Small intestine (tissue), 7 donors: ENCODE results near the gene RFTN1. TPM values are rescaled to one million over a fixed set of nuclear protein-coding genes. Genes with fewer than 3 reads are reported as not detected.

ENCODE experiments used
- DNase-seq, 2 donors: peaks; one replicate each; pipeline versions ENCODE4 v3.0.0 to v3.0.0-alpha.2; 2013
- FAIRE-seq: peaks from 2 replicates; lab custom pipeline; 2012; peaks lifted over from hg19 to GRCh38; lab: Jason Lieb, UNC
- H3K27ac ChIP-seq, 3 donors: one replicate each; pipeline ENCODE4 v1.5.1; 2013; ENCODE audit warnings: low read length in 2 of 3, mild to moderate bottlenecking in 2 of 3, control low read depth in 1 of 3, inconsistent platforms in 1 of 3, low read depth in 1 of 3, moderate library complexity in 1 of 3
- H3K27me3 ChIP-seq, 3 donors: one replicate each; pipeline ENCODE4 v1.6.1; 2013; ENCODE audit warnings: low read length in 3 of 3, inconsistent platforms in 1 of 3; ENCODE audit not compliant: control insufficient read depth in 3 of 3, insufficient read depth in 3 of 3
- H3K36me3 ChIP-seq, 3 donors: one replicate each; pipeline ENCODE4 v1.6.1; 2013; ENCODE audit warnings: low read length in 3 of 3, inconsistent platforms in 1 of 3, low read depth in 1 of 3, mild to moderate bottlenecking in 1 of 3, moderate library complexity in 1 of 3; ENCODE audit not compliant: control insufficient read depth in 3 of 3, insufficient read depth in 2 of 3
- H3K4me1 ChIP-seq, 3 donors: one replicate each; pipeline ENCODE4 v1.6.1; 2013; ENCODE audit warnings: low read length in 2 of 3, inconsistent platforms in 1 of 3, low read depth in 1 of 3, mild to moderate bottlenecking in 1 of 3, moderate library complexity in 1 of 3; ENCODE audit not compliant: control insufficient read depth in 3 of 3, insufficient read depth in 2 of 3
- H3K4me3 ChIP-seq, 3 donors: one replicate each; pipeline ENCODE4 v1.5.1; 2013; ENCODE audit warnings: low read length in 3 of 3, control low read depth in 1 of 3, inconsistent platforms in 1 of 3, low read depth in 1 of 3, mild to moderate bottlenecking in 1 of 3, moderate library complexity in 1 of 3
- H3K9me3 ChIP-seq, 2 donors: one replicate each; pipeline ENCODE4 v1.6.1; 2013; ENCODE audit warnings: low read depth in 1 of 2, low read length in 1 of 2; ENCODE audit not compliant: control insufficient read depth in 2 of 2, insufficient read depth in 1 of 2
- WGBS, 3 donors: extraction: QIAGEN DNeasy Blood & Tissue Kit; methylation state at CpG; one replicate each; pipeline ENCODE4 v1.1.7; 2013; 5-methylcytosine and 5-hydroxymethylcytosine counted together
- polyA plus RNA-seq, 4 donors: library from polyadenylated mRNA; stranded (reverse) in 3 of 4; unstranded in 1 of 4; fragments of 200-250 nt in 3 of 4; fragments of 120-200 nt in 1 of 4; gene quantifications; one replicate each; pipeline versions ENCODE4 v1.2.1 to v1.2.3, GENCODE V29; 2013
- donor health status: healthy with polysubstance abuse.
- donor health status: control.
- donor health status: control.
- donor health status: Bipolar disorder and iron deficiency.
- donor health status: healthy.

RFTN1 gene
- polyA plus RNA-seq, 4 donors = 1.8 to 18.4 (median 11.6) TPM

DNA sequence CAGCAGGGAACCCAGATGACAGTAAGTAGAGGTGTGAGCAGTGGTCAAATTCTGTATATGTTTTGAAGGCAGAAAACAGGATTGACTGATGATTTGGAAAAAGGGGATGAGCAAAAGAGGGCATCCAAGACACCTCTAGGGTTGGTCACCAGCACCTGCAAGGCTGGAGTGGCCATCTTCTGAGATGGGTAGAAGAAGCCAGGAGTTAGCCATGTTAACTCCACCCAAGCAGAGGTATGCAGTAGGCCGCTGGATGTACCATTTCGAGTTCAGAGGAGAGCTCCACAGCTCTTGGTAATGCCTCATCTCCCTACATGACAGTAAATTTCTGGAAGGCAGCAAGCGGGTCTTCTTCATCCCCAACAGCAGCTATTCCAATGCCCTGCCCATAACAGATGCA, 7.0 kb downstream of the RFTN1 start:
- no peak for DNase-seq
- Histone ChIP-seq H3K9me3 (no peaks in the 10 kb centered on the region), H3K36me3 (peaks cover 0 to 2% (median 0%) of the 10 kb centered on the region in 3 donors), H3K4me3 (no peak overlapping the region), H3K27me3 (peaks cover 0 to 3% (median 0%) of the 10 kb centered on the region in 3 donors), H3K27ac (no peak overlapping the region), H3K4me1 (peaks cover 0 to 15% (median 3%) of the 10 kb centered on the region in 3 donors)
- WGBS, 3 donors = 75 to 96% (median 94%) methylated on average over 3 of the region's 3 CpGs
- FAIRE-seq = no peak

DNA sequence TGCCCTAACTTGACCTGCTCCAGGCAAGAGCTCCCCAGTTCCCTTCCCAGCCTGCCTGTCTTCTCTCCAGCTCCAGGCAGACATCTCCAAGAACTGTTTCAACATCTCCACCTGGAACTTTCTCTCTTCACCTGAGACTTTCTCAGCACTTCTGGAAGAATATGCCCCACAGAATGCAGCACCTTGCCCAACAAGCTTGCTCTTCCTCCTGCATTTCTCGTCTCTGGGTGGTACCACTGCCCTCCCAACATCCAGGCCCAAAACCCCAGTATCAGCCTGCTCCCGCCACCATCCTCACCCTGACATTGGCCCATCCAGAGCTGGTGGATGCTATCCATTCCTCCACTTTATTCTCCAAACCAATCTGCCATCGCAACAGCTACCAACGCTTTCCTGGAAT, 8.8 kb downstream of the RFTN1 start:
- Histone ChIP-seq H3K9me3 (no peaks in the 10 kb centered on the region), H3K4me1 (peaks cover 0 to 4% (median 0%) of the 10 kb centered on the region in 3 donors), H3K27ac (no peak overlapping the region), H3K27me3 (no peaks in the 10 kb centered on the region), H3K4me3 (no peak overlapping the region), H3K36me3 (peaks cover 0 to 4% (median 2%) of the 10 kb centered on the region in 3 donors)
- FAIRE-seq (no peak), DNase-seq (no peak)
- 73 to 90% (median 88%) methylated on average over 4 of the region's 4 CpGs for WGBS, 3 donors

DNA sequence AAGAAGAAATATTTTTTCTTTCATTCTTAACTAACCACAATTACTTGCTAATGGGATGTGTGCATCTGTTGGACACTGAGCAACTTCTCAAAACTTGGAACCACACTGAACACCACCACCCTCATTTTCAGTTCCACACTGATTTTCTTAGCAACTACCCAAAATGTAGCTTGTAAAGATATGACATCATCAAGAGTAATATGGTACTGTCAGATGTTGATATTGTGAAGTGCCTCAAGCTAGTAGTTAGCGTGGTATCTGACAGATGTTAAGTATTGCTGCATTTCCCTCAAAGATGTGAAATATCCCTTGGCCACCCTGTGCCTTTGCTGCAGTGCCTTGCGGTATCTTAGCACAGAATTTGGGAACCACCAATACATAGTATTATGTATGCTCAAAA, 9.3 kb downstream of the RFTN1 start:
- peaks cover 0 to 4% (median 2%) of the 10 kb centered on the region in 3 donors for H3K36me3 ChIP-seq
- no peak for FAIRE-seq

DNA sequence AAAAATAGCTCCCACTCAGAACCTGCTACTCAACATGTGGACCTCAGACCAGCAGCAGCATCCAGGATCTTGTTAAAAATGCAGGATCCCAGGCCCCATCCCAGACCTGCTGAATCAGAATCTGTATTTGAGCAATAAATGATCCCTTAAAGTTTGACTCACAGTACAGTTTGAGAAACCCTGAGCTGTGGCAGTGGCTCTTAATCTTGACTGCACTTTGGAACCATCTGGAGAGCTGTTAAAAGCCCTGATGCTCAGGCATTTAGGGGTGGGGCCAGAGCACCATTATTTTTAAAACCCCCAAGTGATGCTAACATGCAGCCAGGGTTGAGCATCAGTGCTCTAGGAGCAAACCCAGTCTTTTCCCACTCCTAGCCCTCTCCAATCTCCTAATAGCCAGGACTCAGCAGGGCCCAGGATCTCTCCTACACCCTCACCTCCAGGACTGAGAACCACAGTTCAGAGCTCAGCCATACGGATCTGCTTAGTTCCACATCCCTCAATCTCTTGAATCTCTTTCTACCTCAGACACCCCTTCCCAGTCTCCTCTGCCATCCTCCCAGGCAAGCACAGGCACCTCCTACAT, 10.2 kb downstream of the RFTN1 start:
- no peak overlapping the region for H3K4me3 ChIP-seq
- no peak for FAIRE-seq
- H3K4me1 ChIP-seq = peaks cover 0 to 4% (median 0%) of the 10 kb centered on the region in 3 donors
- H3K9me3 ChIP-seq = no peaks in the 10 kb centered on the region
- 60 to 71% (median 63%) methylated on average over 1 of the region's 1 CpG for WGBS, 3 donors
- no peak for DNase-seq
- peaks cover 0 to 2% (median 0%) of the 10 kb centered on the region in 3 donors for H3K27me3 ChIP-seq
- H3K36me3 ChIP-seq = peaks cover 0 to 4% (median 2%) of the 10 kb centered on the region in 3 donors
- H3K27ac ChIP-seq = no peak overlapping the region

More for the DNA sequence above, 9.3 kb downstream of the RFTN1 start:
- Histone ChIP-seq H3K4me3 (no peak overlapping the region), H3K4me1 (peaks cover 0 to 4% (median 0%) of the 10 kb centered on the region in 3 donors), H3K27me3 (peaks cover 0 to 2% (median 0%) of the 10 kb centered on the region in 3 donors), H3K27ac (no peak overlapping the region), H3K9me3 (no peaks in the 10 kb centered on the region)
- WGBS, 3 donors = 70 to 87% (median 77%) methylated on average over 2 of the region's 2 CpGs
- DNase-seq = no peak

DNA sequence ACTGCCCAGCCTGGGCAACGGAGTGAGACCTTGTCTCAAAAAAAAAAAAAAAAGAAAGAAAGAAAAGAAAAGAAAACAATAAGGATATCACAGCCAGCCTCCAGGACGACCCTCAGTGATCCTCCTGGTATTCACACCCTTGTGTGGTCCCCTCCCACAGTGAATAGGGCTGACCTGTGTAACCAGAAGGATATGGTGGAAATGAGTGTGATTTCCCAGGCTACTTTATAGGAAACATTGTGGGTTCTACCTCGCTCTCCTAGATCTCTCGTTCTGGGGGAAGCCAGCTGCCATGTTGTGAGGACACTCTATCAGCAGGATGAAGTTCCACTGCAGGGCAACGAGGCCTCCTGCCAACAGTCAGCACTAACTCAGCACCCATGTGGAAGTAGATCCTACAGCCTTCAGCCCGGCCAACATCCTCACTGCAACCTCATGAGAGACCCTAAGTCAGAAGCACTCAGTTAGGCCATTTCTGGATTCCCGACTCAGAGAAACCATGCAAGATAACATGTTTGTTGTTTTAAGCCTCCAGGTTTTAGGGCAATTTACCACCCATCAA, 11.1 kb downstream of the RFTN1 start:
- DNase-seq (no peak), FAIRE-seq (no peak)
- Histone ChIP-seq H3K4me1 (peaks cover 0 to under 1% (median 0%) of the 10 kb centered on the region in 3 donors), H3K4me3 (no peak overlapping the region), H3K9me3 (no peaks in the 10 kb centered on the region), H3K27ac (no peak overlapping the region), H3K27me3 (peaks cover 0 to 2% (median 0%) of the 10 kb centered on the region in 3 donors), H3K36me3 (peaks cover 0 to 4% (median 2%) of the 10 kb centered on the region in 3 donors)
- 71 to 84% (median 73%) methylated on average over 7 of the region's 7 CpGs for WGBS, 3 donors

DNA sequence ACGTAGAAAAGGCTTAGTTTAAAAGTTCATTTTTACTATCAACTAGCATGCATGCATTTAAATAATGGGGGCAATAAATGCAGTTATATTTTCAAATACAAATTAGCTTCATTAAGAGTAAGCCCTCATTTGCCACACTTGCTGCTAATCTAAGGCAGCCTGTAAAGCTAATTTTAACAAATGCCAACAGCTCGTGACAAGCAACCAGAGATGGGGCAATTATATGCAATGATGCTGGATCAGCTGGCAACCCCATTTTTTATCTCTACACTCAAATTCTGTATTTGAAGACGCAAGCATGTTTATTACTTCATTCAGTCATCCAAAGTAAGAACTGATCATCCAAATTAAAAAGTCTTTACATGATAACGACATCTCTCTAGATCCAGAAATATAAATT, 12.1 kb downstream of the RFTN1 start:
- H3K27me3 ChIP-seq = peaks cover 0 to 2% (median 0%) of the 10 kb centered on the region in 3 donors
- peaks cover 0 to 3% (median 0%) of the 10 kb centered on the region in 3 donors for H3K4me1 ChIP-seq
- H3K27ac ChIP-seq = no peak overlapping the region
- no peak overlapping the region for H3K4me3 ChIP-seq
- no peaks in the 10 kb centered on the region for H3K9me3 ChIP-seq
- peaks cover 0 to 4% (median 0%) of the 10 kb centered on the region in 3 donors for H3K36me3 ChIP-seq
- DNase-seq (no peak), FAIRE-seq (no peak)
- 82 to 84% (median 84%) methylated on average over 4 of the region's 4 CpGs for WGBS, 3 donors

DNA sequence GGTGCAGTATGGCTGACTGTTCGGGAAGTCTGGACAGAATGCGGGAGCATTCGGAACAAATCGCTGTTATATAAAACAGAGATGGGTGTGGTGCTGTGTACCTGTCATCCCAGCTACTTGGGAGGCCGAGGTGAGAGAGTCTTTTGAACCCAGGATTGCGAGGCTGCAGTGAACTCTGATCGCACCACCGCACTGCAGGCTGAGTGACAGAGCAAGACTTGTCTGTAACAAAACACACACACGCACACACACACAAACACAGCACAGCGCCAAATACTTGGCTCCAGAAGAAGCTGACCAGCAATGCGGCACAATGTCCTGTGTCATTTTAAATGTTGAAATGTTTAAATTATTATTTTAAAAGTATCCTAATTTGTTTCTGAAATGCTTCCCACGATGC, 12.6 kb downstream of the RFTN1 start:
- H3K36me3 ChIP-seq = peaks cover 0 to 4% (median 0%) of the 10 kb centered on the region in 3 donors
- WGBS, 3 donors = 84 to 95% (median 87%) methylated on average over 12 of the region's 12 CpGs
- H3K27ac ChIP-seq = no peak overlapping the region
- FAIRE-seq (no peak), DNase-seq (no peak)
- no peaks in the 10 kb centered on the region for H3K9me3 ChIP-seq
- peaks cover 0 to 3% (median 0%) of the 10 kb centered on the region in 3 donors for H3K4me1 ChIP-seq
- peaks cover 0 to 2% (median 0%) of the 10 kb centered on the region in 3 donors for H3K27me3 ChIP-seq
- no peak overlapping the region for H3K4me3 ChIP-seq

DNA sequence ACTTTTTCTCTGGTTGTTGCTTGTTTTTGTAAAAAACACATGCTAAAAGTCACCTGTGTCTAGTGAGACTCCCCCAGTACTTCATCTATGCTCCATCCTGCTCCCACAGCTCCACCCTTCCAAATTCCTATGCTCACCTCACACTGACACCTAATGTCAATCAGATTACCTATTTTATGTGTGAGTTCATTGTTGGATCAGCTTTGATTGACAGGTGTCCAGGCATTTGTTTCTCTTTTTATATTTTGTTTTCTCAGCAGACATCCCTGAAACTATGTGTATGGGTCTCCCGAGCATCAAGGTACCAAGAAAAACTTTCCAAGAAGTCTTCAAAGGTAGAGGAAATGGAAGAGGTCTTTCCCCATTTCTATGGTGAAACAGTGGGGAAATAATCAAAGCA, 13.4 kb downstream of the RFTN1 start:
- peaks cover 0 to 4% (median 0%) of the 10 kb centered on the region in 3 donors for H3K36me3 ChIP-seq
- H3K27ac ChIP-seq = no peak overlapping the region
- FAIRE-seq (no peak), DNase-seq (no peak)
- no peak overlapping the region for H3K4me3 ChIP-seq
- H3K4me1 ChIP-seq = peaks cover 0 to 3% (median 0%) of the 10 kb centered on the region in 3 donors
- WGBS, 3 donors = 75 to 97% (median 95%) methylated on average over 1 of the region's 1 CpG
- peaks cover 0 to 2% (median 0%) of the 10 kb centered on the region in 3 donors for H3K27me3 ChIP-seq
- no peaks in the 10 kb centered on the region for H3K9me3 ChIP-seq
